ENCODE results near the gene TSPAN13.

DNA sequence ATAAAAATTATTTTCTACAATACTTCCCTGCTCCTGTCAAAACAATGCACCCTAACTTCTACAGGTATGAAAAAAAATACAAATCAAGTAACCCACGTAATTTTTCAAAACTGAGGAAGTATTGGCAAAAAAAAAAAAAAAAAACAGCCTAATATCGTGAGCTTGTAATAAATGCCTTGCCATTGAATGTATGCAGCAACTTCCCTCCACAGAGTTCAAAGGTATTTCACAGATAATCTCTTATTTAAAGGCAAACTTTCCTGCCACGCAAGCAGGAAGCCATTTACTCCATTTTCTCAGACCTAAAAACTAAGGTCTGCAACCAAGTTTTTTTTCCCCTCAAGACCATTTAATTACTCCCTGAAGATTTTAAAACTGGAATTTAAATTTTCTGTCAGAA, 51.9 kb downstream of the TSPAN13 start:
- TF ChIP-seq, protein P1, sequence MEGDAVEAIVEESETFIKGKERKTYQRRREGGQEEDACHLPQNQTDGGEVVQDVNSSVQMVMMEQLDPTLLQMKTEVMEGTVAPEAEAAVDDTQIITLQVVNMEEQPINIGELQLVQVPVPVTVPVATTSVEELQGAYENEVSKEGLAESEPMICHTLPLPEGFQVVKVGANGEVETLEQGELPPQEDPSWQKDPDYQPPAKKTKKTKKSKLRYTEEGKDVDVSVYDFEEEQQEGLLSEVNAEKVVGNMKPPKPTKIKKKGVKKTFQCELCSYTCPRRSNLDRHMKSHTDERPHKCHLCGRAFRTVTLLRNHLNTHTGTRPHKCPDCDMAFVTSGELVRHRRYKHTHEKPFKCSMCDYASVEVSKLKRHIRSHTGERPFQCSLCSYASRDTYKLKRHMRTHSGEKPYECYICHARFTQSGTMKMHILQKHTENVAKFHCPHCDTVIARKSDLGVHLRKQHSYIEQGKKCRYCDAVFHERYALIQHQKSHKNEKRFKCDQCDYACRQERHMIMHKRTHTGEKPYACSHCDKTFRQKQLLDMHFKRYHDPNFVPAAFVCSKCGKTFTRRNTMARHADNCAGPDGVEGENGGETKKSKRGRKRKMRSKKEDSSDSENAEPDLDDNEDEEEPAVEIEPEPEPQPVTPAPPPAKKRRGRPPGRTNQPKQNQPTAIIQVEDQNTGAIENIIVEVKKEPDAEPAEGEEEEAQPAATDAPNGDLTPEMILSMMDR (IDR thresholded peaks at IDR 0.05; ENCODE audit: low read depth, low read length): no peak
- no peak for TF ChIP-seq EZH2phosphoT487 (IDR thresholded peaks at IDR 0.05; ENCODE audit: low read depth)

All from OCI-LY3 (cell line).